GM19025 (cell line): Measurements from ENCODE around the gene NDUFAF2.

Experiments used
- ATAC-seq: cut with Tn5 transposase; IDR thresholded peaks from one replicate; pipeline ENCODE4 v1.9.1; 2021; ENCODE audit warnings: mild to moderate bottlenecking, low read depth, moderate library complexity; ENCODE audit not compliant: unreplicated experiment

NDUFAF2 gene

GRCh38 chr5:61100437-61100836 is 155.4 kb downstream of the NDUFAF2 start:
- ATAC-seq: no peak

GRCh38 chr5:61114441-61114840 is 169.4 kb downstream of the NDUFAF2 start:
- ATAC-seq: no peak

GRCh38 chr5:61115968-61116367 is 171.0 kb downstream of the NDUFAF2 start:
- ATAC-seq: no peak

GRCh38 chr5:61119066-61119465 is 174.1 kb downstream of the NDUFAF2 start:
- no peak for ATAC-seq

GRCh38 chr5:61120534-61120933 is 175.5 kb downstream of the NDUFAF2 start:
- ATAC-seq: no peak

GRCh38 chr5:61123145-61123544 is 178.1 kb downstream of the NDUFAF2 start:
- no peak for ATAC-seq

- no peak for ATAC-seq
These were observed 185.3 kb downstream of the NDUFAF2 start for GRCh38 chr5:61130289-61130688.

- no peak for ATAC-seq
These were observed 187.6 kb downstream of the NDUFAF2 start for GRCh38 chr5:61132559-61132958.

GRCh38 chr5:61137835-61138234 is 192.8 kb downstream of the NDUFAF2 start:
- ATAC-seq: no peak

- no peak for ATAC-seq
These were observed 194.3 kb downstream of the NDUFAF2 start for GRCh38 chr5:61139094-61139873.

GRCh38 chr5:61139931-61140330 is 194.9 kb downstream of the NDUFAF2 start:
- ATAC-seq: no peak

- ATAC-seq: no peak
These were observed 196.8 kb downstream of the NDUFAF2 start for GRCh38 chr5:61141801-61142200.

GRCh38 chr5:61142391-61142790 is 197.4 kb downstream of the NDUFAF2 start:
- no peak for ATAC-seq

GRCh38 chr5:61142811-61143210 is 197.8 kb downstream of the NDUFAF2 start:
- no peak for ATAC-seq

GRCh38 chr5:61148515-61148914 is 203.5 kb downstream of the NDUFAF2 start:
- no peak for ATAC-seq

GRCh38 chr5:61151893-61152292 is 206.9 kb downstream of the NDUFAF2 start:
- ATAC-seq: no peak

- ATAC-seq: no peak
These were observed 214.1 kb downstream of the NDUFAF2 start for GRCh38 chr5:61159070-61159469.

- ATAC-seq: no peak
These were observed 214.8 kb downstream of the NDUFAF2 start for GRCh38 chr5:61159836-61160235.

- no peak for ATAC-seq
These were observed 215.5 kb downstream of the NDUFAF2 start for GRCh38 chr5:61160497-61160896.

- ATAC-seq: peak; percentile 96
These were observed 217.2 kb downstream of the NDUFAF2 start, which contains the start of gene SMIM15 for GRCh38 chr5:61162010-61162831. TSS of gene SMIM15 (minus strand) at chr5:61162468. CDS start at chr5:61160171, 2,297 bp downstream.

GRCh38 chr5:61162832-61163567 is 218.0 kb downstream of the NDUFAF2 start:
- ATAC-seq: no peak
